Keratinocyte (primary cell): Measurements from ENCODE around the gene TM9SF3. TPM values are rescaled to one million over a fixed set of nuclear protein-coding genes. Genes with fewer than 3 reads are reported as not detected.

Experiments
- DNase-seq: peaks from one replicate; pipeline ENCODE4 v3.0.0-alpha.2; 2011; ENCODE audit warnings: low read depth, missing footprints, low spot score
- FAIRE-seq: peaks from 2 replicates; lab custom pipeline; 2011; peaks lifted over from hg19 to GRCh38; lab: Jason Lieb, UNC
- H2AFZ ChIP-seq: 2 replicates; pipeline ENCODE4 v1.6.0; 2012; ENCODE audit warnings: low read length, control low read depth, inconsistent platforms; ENCODE audit not compliant: control insufficient read depth
- H3K27ac ChIP-seq: 2 replicates; pipeline ENCODE4 v1.5.1; 2011; ENCODE audit warnings: low read length; ENCODE audit not compliant: control insufficient read depth, insufficient read depth
- H3K27me3 ChIP-seq: 3 replicates; pipeline ENCODE4 v1.6.0; 2011; ENCODE audit warnings: low read length; ENCODE audit not compliant: control insufficient read depth, insufficient read depth; ENCODE audit errors: extremely low read depth
- H3K36me3 ChIP-seq, 2 experiments: 2 replicates in 1 of 2; 3 replicates in 1 of 2; pipeline ENCODE4 v1.5.1; 2011; ENCODE audit warnings: low read length in 2 of 2, mild to moderate bottlenecking in 1 of 2; ENCODE audit not compliant: control insufficient read depth in 2 of 2, insufficient read depth in 2 of 2; ENCODE audit errors: extremely low read depth in 1 of 2
- H3K4me1 ChIP-seq: 3 replicates; pipeline ENCODE4 v1.5.1; 2011; ENCODE audit warnings: low read length; ENCODE audit not compliant: control insufficient read depth, insufficient read depth; ENCODE audit errors: extremely low read depth
- H3K4me2 ChIP-seq: 3 replicates; pipeline ENCODE4 v1.6.0; 2011; ENCODE audit warnings: low read depth, low read length; ENCODE audit not compliant: control insufficient read depth, insufficient read depth; ENCODE audit errors: extremely low read depth
- H3K4me3 ChIP-seq, 3 experiments: fragments of 200-600 bp in 1 of 3; sonication (generic) in 1 of 3; 2 replicates in 2 of 3; 3 replicates in 1 of 3; pipeline ENCODE4 v1.5.1; 2011 to 2016; ENCODE audit warnings: low read length in 3 of 3, mild to moderate bottlenecking in 3 of 3, control low read depth in 2 of 3, inconsistent platforms in 1 of 3, low read depth in 1 of 3, mixed read lengths in 1 of 3, mixed run types in 1 of 3, moderate library complexity in 1 of 3; ENCODE audit not compliant: control insufficient read depth in 2 of 3, insufficient read depth in 2 of 3; ENCODE audit errors: extremely low read depth in 1 of 3
- H3K79me2 ChIP-seq: 2 replicates; pipeline ENCODE4 v1.6.0; 2012; ENCODE audit warnings: low read length; ENCODE audit not compliant: control insufficient read depth, insufficient read depth
- H3K9ac ChIP-seq: 3 replicates; pipeline ENCODE4 v1.6.0; 2011; ENCODE audit warnings: low read length; ENCODE audit not compliant: control insufficient read depth, insufficient read depth; ENCODE audit errors: extremely low read depth
- H3K9me1 ChIP-seq: 3 replicates; pipeline ENCODE4 v1.6.0; 2011; ENCODE audit warnings: low read length; ENCODE audit not compliant: control insufficient read depth, insufficient read depth; ENCODE audit errors: extremely low read depth
- H3K9me3 ChIP-seq: 2 replicates; pipeline ENCODE4 v1.5.1; 2012; ENCODE audit warnings: low read depth, low read length; ENCODE audit not compliant: control insufficient read depth
- H4K20me1 ChIP-seq: 3 replicates; pipeline ENCODE4 v1.6.0; 2011; ENCODE audit warnings: low read length; ENCODE audit not compliant: control insufficient read depth, insufficient read depth; ENCODE audit errors: extremely low read depth
- CTCF ChIP-seq, 3 experiments: IDR thresholded peaks in 1 of 3; conservative IDR thresholded peaks in 1 of 3; optimal IDR thresholded peaks in 1 of 3; 2 replicates in 2 of 3; 3 replicates in 1 of 3; pipeline versions ENCODE3 to v1.5.1; 2011; ENCODE audit warnings: low read length in 3 of 3, mild to moderate bottlenecking in 3 of 3, moderate library complexity in 2 of 3, control low read depth in 1 of 3, inconsistent platforms in 1 of 3; ENCODE audit not compliant: insufficient read depth in 2 of 3; ENCODE audit errors: extremely low read depth in 1 of 3
- EZH2 ChIP-seq: IDR thresholded peaks from one replicate; pipeline ENCODE4 v1.6.1; 2012; ENCODE audit warnings: inconsistent platforms, mild to moderate bottlenecking, low read length, moderate library complexity
- dilution Hi-C: fragments of 300-500 bp; cut with MboI; formaldehyde crosslinking; loops from one replicate; pipeline ENCODE4 v1.7.0; 2020; ENCODE audit warnings: low sequenced_read_pairs; ENCODE audit not compliant: extremely low pct_ligation_motif_present
- polyA plus RNA-seq, 5 experiments: library from polyadenylated mRNA; depleted of rRNA in 3 of 5; stranded (reverse) in 3 of 5; stranded (forward) in 1 of 5; unstranded in 1 of 5; fragments of >200 nt; gene quantifications; 1 replicate in 1 of 5; 2 replicates in 3 of 5; 3 replicates in 1 of 5; pipeline versions ENCODE4 v1.2.1 to v1.2.3, GENCODE V29; 2011 to 2012; ENCODE audit warnings: missing spikeins in 2 of 5, low read depth in 1 of 5, low replicate concordance in 1 of 5

TM9SF3 gene
- polyA plus RNA-seq, 1 donor (not counting 4 experiments of a cell fraction or from before 2014, with no cell fraction given): 90.0 TPM

GRCh38 chr10:96493871-96494525 lies 92.8 kb downstream of the TM9SF3 start:
- H3K27me3 ChIP-seq: no peaks in the 10 kb centered on the region
- H3K9me3 ChIP-seq: no peaks in the 10 kb centered on the region
- H3K27ac ChIP-seq: no peak overlapping the region
- FAIRE-seq: no peak
- TF ChIP-seq CTCF (optimal IDR thresholded peaks at IDR 0.05 in 1 of 3, IDR thresholded peaks at IDR 0.05 in 1 of 3, conservative IDR thresholded peaks at IDR 0.05 in 1 of 3; ENCODE audit: extremely low read depth in 1 of 3, insufficient read depth in 2 of 3, low read length in 3 of 3): no peak
- no peak for TF ChIP-seq EZH2
- H3K4me3 ChIP-seq: no peak overlapping the region
- no peaks in the 10 kb centered on the region for H3K4me1 ChIP-seq
- H3K79me2 ChIP-seq: no peaks in the 10 kb centered on the region
- dilution Hi-C loops: no loop called here
- no peak overlapping the region for H3K4me2 ChIP-seq
- H4K20me1 ChIP-seq: no peaks in the 10 kb centered on the region
- no peak overlapping the region for H3K9ac ChIP-seq
- no peak overlapping the region for H2AFZ ChIP-seq
- no peaks in the 10 kb centered on the region for H3K36me3 ChIP-seq
- no peak for DNase-seq
- H3K9me1 ChIP-seq: no peaks in the 10 kb centered on the region

DNA sequence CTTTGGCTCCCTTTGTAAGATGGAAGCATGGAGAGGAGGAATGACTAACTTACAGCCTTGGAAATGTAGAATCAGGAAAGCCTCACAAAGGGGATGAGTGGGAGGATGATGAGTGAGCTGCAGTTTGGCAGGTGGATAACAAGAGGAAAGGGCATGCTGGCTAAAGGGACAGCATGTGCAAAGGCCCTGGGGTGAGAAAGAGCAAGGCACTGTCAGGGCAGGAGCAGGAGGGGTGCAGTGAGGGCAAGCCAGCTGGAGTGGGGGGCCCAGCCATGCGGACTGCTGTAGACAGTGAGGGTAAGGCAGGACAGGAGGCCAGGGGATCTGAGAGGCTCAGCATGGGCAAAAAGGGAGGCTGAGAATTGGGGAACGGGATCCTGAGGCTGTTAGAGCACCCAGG lies 93.6 kb downstream of the TM9SF3 start:
- Histone ChIP-seq H3K9me1 (no peaks in the 10 kb centered on the region), H2AFZ (no peak overlapping the region), H3K4me2 (no peak overlapping the region), H3K9me3 (no peaks in the 10 kb centered on the region), H3K27me3 (no peaks in the 10 kb centered on the region), H3K27ac (no peak overlapping the region), H3K9ac (no peak overlapping the region), H4K20me1 (no peaks in the 10 kb centered on the region), H3K4me1 (no peaks in the 10 kb centered on the region), H3K79me2 (no peaks in the 10 kb centered on the region), H3K36me3 (no peaks in the 10 kb centered on the region), H3K4me3 (no peak overlapping the region)
- dilution Hi-C loops: no loop called here
- DNase-seq (no peak), FAIRE-seq (no peak)
- no peak for TF ChIP-seq EZH2
- TF ChIP-seq CTCF (optimal IDR thresholded peaks at IDR 0.05 in 1 of 3, IDR thresholded peaks at IDR 0.05 in 1 of 3, conservative IDR thresholded peaks at IDR 0.05 in 1 of 3; ENCODE audit: extremely low read depth in 1 of 3, insufficient read depth in 2 of 3, low read length in 3 of 3): no peak
